ENCODE data around the gene EGR2.
A peak's percentile ranks its signal among the peaks of the same experiment; 100 is the strongest.
"Not testable (repeated sequence)": the region's sequence is repeated elsewhere in the genome, so short reads cannot be mapped to it uniquely, and the experiment has no call there.

EGR2 gene

DNA sequence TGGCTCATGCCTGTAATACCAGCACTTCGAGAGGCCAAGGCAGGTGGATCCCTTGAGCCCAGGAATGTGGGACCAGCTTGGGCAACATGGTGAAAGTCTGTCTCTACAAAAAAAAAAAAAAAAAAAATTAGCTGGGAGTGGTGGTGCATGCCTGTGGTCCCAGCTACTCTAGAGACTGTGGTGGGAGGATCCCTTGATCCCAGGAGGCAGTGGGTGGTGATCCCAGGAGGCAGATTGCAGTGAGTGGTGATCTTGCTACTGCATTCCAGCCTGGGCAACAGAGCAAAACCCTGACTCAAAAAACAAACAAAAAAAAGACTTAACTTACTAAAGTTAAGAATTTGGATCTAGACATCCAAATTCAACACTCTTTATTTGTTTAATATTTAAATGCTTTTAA, 21.9 kb downstream of the EGR2 start:
- DNase-seq (ENCODE audit: low spot score): no peak

DNA sequence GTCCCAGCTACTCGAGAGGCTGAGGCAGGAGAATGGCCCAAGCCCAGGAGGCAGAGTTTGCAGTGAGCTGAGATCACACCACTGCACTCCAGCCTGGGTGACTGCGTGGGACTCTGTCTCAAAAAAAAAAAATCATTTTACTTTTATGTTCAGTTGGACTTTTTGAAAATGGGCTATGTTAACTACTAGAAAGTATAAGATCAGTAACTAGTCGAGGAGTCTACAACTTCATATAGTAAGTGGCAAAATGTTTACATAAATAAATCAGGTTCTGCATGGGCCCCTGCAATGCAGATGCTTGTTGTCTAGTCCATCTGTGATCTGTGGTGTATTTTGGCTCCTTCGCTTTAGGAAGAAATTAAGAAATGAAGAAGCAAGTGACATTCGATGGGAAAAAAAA, 23.9 kb downstream of the EGR2 start:
- no peak for DNase-seq (ENCODE audit: low spot score)

DNA sequence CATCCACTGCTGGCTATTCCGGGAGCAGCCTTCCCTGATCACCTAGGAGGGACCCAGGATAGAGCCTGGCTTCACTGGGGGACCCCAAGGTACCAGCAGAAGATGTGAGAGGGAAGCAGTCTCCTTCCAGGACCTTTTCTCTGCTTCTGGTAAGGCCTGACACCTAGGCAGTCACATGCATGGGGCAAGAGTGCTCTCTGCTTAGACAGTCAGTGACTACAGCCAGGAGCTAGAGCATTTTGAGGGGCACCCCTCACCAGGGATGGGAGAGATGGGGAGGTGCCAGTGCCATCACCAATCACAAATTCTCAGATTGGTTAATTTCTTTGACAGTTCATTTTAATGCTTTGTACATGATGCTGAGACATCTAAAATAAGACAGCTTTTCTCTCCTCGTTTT, 25.6 kb downstream of the EGR2 start:
- no peak for DNase-seq (ENCODE audit: low spot score)

DNA sequence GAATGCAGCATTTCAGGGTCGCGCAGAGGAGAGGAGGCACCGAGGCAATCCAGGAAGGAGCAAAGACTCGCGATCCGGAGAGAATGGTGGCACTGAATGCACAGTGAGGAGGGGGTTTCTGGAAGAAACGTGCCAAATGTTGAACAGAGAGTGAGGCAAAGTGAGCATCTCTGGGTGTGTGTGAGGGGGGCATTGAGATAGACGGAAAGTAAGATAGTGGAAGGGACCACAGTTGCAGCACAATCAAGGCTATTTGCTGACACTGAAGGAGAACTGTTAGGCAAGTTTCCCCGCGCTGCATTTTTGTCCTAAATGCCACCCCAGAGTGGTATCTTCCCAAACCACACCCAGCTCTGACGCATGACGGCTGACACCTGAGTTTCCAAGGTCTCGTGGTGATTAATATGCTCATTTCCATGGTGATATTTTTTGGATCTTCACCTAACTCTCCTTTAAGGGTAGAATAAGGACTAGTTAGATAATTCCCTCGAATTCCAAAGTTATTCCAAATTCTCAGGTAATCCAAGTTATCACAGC, 26.1 kb downstream of the EGR2 start:
- no peak for DNase-seq (ENCODE audit: low spot score)

DNA sequence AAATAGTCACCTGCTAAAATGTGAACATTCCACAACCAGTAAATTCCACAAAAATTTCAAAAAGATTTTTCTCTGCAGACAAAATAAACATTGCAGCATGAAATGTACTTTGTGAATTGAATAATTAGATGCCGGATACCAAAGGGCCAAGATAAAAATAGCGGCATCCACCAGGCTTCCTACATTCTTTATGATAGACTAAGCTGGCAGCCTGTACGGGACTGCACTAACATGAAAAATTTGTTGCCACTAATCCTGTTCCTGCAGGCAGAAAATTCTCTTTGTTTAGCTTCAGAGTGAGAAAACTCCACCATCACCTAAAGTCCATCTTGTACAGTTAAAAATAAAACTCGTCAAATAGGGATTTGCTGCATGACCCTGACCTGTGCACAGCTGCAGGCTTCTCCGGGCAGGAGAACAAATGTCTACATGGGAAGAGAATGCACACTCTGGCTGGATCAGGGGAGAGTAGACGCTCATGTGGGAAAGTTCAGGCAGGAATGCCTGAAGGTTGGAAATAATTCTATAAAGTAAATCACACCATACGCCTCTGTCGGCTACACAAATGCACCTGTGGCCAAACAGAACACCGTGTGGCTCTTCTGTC, 27.2 kb downstream of the EGR2 start:
- DNase-seq (ENCODE audit: low spot score): no peak

DNA sequence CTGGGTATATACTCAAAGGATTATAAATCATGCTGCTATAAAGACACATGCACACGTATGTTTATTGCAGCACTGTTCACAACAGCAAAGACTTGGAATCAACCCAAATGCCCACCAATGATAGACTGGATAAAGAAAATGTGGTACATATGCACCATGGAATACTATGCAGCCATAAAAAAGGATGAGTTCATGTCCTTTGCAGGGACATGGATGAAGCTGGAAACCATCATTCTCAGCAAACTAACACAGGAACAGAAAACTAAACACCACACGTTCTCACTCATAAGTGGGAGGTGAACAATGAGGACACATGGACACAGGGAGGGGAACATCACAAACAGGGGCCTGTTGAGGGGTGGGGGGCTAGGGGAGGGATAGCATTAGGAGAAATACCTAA, 27.9 kb downstream of the EGR2 start:
- not testable (repeated sequence) for DNase-seq (ENCODE audit: low spot score)

DNA sequence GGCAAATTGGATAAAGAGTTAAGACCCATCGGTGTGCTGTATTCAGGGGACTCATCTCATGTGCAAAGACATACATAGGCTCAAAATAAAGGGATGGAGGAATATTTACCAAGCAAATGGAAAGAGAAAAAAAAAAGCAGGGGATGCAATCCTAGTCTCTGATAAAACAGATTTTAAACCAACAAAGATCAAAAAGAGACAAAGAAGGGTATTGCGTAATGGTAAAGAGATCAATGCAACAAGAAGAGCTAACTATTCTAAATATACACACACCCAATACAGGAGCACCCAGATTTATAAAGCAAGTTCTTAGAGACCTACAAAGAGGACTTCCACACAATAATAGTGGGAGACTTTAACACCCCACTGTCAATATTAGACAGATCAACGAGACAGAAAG, 31.6 kb downstream of the EGR2 start:
- DNase-seq (ENCODE audit: low spot score): not testable (repeated sequence)

DNA sequence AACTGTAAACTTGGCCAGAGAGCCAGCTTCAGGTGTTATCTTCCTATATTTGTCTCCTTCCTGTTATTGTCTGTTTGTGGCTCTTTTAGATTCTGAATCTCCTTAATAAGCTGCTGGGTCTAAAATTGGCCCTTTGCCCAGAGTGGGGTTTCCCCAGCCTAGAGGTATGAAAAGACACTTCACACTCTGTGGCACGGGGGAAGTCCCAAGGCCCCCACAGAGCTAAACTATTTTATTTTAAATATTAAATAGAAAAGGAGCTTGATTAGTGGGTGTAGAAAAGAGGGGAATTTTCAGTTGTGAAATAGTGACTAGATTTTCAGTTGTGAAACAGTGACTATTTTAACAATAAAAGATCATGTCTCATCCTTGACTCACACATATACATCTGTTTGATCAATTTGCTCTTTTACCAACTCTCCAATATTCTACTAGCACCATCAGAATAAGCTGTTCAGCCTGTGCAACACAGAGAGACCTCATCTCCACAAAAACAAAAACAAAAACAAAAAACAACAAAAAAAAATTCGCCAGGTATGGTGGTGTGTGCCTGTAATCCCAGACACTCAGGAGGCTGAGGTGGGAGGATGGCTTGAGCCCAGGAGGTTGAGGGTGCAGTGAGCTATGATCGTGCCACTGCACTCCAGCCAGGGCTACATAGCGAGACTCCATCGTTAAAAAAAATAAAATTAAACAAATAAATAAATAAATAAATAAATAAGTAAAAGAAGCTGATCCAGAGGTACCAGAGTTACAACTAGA, 36.5 kb downstream of the EGR2 start:
- no peak for DNase-seq (ENCODE audit: low spot score)

DNA sequence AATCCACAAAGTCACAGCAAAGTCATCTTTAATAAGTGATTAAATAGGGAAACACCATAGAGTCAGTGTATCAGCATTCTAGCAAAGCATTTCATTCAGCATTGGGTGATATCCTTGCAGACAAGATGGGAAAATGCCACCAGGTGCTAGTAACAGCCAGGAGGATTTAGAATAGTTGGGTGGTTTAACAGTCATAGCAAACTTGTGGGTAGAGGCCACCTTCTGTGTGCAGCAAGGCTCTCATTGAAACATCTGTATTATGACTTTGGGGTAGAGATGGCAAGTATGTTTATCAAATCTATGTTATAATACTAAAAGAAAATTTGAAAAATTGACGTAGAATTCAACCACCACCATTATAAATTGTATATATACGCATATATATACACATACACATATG, 38.0 kb downstream of the EGR2 start:
- DNase-seq (ENCODE audit: low spot score): no peak

DNA sequence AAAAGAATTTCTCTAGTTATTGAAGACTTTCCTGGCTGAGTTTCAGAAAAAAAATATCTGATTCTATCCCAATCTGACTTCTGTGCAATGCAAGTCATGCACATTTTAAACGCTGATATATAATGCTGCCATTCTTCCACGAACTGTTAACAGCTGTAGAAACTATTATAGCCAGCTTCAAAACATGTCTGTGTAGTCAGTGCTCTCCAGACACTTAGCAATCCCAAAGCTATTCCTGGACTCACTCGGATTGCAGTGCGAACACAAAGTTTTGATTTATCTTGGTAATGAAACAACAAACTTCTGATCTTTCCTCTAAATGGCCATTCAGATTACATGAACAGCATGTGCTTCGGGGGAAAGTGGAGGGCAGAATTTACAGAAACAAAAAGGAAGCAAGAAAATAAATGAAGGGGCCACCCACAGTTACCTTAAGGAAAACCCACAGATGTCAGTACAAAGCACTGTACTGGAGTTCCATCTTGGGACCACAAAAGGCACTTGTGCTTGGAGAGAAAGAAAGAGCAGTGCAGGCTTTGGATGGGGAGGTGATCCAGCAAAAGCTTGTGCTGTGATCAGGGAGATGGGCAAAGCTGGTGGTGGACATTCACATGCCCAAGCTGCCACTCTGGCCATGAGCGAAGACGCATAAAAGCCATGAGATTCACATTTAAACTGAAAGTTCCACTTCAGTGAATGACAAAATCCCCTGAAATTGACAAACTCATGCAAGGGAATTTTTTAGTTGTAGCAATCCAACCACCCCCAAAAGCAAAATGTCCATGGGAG, 43.8 kb downstream of the EGR2 start:
- DNase-seq (ENCODE audit: low spot score): no peak

DNA sequence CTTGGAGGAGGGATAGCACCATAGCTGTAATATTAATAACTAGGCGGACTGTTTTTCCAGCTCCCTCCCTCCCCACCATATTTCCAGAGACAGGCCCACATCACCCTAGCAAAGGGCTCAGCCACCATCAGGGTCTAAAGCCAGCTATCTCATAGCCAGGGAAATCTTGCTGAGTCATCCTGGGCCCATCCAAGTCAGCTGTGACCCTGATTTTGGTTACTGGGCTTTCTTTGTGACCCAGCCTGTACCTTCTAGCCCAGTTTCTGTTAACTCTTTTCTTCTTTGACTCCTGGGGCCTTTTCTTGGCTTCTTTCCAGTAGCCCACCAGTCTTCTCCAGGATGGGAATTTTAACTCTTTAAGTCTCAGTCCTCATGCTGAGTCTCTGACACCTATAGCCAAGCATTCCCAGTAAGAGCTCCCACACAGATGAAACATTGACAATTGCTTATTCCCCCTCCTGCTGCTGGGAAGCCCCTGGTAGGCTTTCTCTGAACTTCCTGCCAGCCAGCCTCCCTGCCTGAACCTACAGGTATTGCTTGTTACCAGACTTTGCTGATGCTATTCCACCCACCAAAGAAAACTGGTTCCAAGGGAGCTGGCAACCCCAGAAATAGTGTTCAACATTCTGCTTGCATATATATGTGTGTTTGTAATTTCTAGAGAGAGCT, 46.5 kb downstream of the EGR2 start:
- DNase-seq (ENCODE audit: low spot score): peak; percentile 22

DNA sequence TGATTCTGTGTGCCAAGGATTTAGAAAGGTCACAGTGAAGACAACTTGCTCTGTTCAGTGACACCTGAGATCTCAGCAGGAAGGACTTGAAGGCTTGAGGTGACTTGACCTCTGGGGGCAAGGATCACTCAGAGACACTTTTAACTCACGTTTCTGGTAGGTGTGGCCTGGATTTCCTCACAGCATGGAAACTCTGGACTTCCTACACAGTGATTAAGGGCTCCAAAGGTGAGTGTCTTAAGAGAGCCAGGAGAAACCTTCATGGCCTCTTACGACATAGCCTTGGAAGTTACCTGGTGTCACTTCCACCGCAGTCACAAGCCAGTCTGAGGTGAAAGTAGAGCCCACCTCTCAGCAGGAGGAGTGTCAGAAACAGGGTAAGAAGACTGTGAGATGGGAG, 49.8 kb downstream of the EGR2 start:
- no peak for DNase-seq (ENCODE audit: low spot score)

DNA sequence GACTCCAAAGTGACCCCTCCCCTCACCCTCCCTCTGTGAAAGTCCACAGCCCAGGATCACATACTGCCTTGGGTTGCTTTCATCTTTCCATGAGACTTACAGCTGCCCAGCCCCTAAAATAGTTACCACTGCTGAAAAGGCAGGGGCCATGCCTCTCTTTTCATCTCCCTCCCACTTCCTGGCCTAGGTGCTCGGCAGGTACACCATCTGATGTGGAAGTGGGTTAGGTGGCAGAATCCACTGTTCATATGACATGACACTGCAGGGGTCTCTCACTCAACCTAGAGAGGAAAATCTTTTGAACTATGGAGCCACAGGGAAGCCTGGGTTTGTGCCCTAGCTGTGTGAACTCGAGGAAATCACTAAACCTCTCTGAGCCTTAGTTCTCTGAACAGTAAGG, 50.4 kb downstream of the EGR2 start:
- no peak for DNase-seq (ENCODE audit: low spot score)

DNA sequence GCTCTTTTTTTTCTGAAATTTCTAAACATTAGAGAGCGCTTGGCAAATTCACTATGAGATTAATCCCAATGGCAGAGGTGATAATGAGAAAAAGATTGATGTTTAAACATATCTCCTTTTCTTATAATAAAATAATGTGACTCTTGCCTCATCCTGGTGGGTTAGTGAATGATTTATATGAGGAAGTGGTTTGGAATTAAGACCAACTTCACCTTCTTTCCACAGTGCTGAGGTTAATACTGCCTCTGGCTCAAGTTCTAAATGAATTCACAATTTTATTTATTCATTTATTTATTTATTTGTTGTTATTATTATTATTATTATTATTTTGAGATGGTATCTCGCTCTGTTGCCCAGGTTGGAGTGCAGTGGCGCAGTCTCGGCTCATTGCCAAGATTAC, 52.2 kb downstream of the EGR2 start:
- DNase-seq (ENCODE audit: low spot score): no peak

DNA sequence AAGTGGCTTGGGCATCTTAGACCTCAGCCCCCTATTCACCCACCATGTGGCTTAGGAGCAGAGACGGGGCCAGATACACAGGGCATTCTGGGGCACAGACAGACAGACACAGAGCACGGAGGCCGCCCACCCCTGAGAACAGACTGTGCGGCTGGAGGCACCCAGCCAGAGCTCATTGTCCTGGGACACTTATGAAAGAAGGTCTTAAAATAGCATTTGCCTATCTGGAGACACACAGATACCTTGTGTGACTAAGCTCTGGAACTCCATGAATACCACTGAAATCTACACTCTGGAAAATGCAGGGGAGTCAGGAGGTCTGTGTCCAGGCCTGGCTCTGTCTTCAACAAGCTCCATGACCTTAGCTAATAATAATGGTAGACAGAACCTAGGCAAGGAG, 53.0 kb downstream of the EGR2 start:
- DNase-seq (ENCODE audit: low spot score): no peak

Data from hematopoietic multipotent progenitor cell treated with erythropoietin and hydrocortisone succinate and interleukin-3 and kit ligand, for 17 days (in vitro differentiated cells).